ENCODE data around the gene ATN1.
A peak's percentile ranks its signal among the peaks of the same experiment; 100 is the strongest.

ATN1 gene

DNA sequence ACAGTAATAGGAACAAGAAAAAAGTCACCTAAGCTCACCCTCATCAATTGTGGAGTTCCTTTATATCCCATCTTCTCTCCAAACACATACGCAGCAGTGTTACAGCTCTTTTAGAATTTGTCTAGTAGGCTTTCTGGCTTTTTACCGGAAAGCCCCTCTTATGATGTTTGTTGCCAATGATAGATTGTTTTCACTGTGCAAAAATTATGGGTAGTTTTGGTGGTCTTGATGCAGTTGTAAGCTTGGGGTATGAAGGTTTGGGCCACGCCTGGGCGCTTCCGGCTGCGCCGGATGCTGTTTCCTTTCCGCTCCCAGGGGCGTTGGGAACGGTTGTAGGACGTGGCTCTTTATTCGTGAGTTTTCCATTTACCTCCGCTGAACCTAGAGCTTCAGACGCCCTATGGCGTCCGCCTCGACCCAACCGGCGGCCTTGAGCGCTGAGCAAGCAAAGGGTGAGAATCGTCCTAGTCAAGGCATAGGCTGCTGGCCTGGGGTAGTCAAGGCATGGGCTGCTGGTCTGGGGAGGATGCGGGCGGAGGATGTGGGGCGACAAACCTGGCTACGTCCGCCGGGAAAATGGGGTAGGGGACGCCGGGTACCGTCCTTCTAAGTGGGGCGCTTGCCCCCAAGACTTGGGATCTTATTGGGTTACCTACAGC lies 16.1 kb downstream of the ATN1 start, which contains the start of the genes C12orf57 and RNU7-1 (continued):
- peak; percentile 47; the same call in 1 of the 2 replicates for TF ChIP-seq ZNF768 (tag by site-specific recombination; IDR thresholded peaks at IDR 0.05)
- TF ChIP-seq, protein P1, sequence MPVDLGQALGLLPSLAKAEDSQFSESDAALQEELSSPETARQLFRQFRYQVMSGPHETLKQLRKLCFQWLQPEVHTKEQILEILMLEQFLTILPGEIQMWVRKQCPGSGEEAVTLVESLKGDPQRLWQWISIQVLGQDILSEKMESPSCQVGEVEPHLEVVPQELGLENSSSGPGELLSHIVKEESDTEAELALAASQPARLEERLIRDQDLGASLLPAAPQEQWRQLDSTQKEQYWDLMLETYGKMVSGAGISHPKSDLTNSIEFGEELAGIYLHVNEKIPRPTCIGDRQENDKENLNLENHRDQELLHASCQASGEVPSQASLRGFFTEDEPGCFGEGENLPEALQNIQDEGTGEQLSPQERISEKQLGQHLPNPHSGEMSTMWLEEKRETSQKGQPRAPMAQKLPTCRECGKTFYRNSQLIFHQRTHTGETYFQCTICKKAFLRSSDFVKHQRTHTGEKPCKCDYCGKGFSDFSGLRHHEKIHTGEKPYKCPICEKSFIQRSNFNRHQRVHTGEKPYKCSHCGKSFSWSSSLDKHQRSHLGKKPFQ (tag by site-specific recombination; IDR thresholded peaks at IDR 0.05) = peak; percentile 42; the same call in 1 of the 2 replicates
- TF ChIP-seq ATF2 (tag by site-specific recombination; IDR thresholded peaks at IDR 0.05; ENCODE audit: low read depth) = no peak; the same call in 1 of the 2 replicates
- TF ChIP-seq ZNF560 (tag by site-specific recombination; IDR thresholded peaks at IDR 0.05; ENCODE audit: borderline replicate concordance) = no peak
- no peak for TF ChIP-seq ZBTB48 (tag by site-specific recombination; IDR thresholded peaks at IDR 0.05)
- no peak for TF ChIP-seq ZNF311 (tag by site-specific recombination; IDR thresholded peaks at IDR 0.05; ENCODE audit: borderline replicate concordance)
- no peak for TF ChIP-seq ZNF544 (tag by site-specific recombination; IDR thresholded peaks at IDR 0.05)
- no peak for TF ChIP-seq ZBTB49 (tag by site-specific recombination; IDR thresholded peaks at IDR 0.05; ENCODE audit: low read depth)
- no peak for TF ChIP-seq ZNF510 (tag by site-specific recombination; IDR thresholded peaks at IDR 0.05; ENCODE audit: insufficient replicate concordance)
- TF ChIP-seq ZNF629 (tag by site-specific recombination; IDR thresholded peaks at IDR 0.05) = peak; percentile 78
- peak; percentile 1; the same call in 1 of the 2 replicates for TF ChIP-seq ZNF449 (tag by site-specific recombination; IDR thresholded peaks at IDR 0.05)
- TF ChIP-seq CTCF (tag by site-specific recombination; IDR thresholded peaks at IDR 0.05) = no peak
- TF ChIP-seq ZNF335 (tag by site-specific recombination; conservative IDR thresholded peaks at IDR 0.05) = no peak; the same call in 1 of the 2 replicates
- TF ChIP-seq, protein P2, sequence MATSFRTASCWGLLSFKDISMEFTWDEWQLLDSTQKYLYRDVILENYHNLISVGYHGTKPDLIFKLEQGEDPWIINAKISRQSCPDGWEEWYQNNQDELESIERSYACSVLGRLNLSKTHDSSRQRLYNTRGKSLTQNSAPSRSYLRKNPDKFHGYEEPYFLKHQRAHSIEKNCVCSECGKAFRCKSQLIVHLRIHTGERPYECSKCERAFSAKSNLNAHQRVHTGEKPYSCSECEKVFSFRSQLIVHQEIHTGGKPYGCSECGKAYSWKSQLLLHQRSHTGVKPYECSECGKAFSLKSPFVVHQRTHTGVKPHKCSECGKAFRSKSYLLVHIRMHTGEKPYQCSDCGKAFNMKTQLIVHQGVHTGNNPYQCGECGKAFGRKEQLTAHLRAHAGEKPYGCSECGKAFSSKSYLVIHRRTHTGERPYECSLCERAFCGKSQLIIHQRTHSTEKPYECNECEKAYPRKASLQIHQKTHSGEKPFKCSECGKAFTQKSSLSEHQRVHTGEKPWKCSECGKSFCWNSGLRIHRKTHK (tag by site-specific recombination; IDR thresholded peaks at IDR 0.05) = no peak
- TF ChIP-seq TSHZ1 (tag by site-specific recombination; IDR thresholded peaks at IDR 0.05; ENCODE audit: borderline replicate concordance) = no peak
- TF ChIP-seq ZNF398 (tag by site-specific recombination; IDR thresholded peaks at IDR 0.05) = no peak
- no peak; the same call in 1 of the 2 replicates for TF ChIP-seq ZNF394 (tag by site-specific recombination; IDR thresholded peaks at IDR 0.05; ENCODE audit: borderline replicate concordance)
- TF ChIP-seq WT1 (tag by site-specific recombination; IDR thresholded peaks at IDR 0.05) = no peak
- no peak for TF ChIP-seq ZNF169 (tag by site-specific recombination; IDR thresholded peaks at IDR 0.05)
- no peak for TF ChIP-seq ZNF155 (tag by site-specific recombination; IDR thresholded peaks at IDR 0.05)
